PC-9 (cell line): ENCODE data around the gene DRICH1. TPM values are rescaled to one million over a fixed set of nuclear protein-coding genes. Genes with fewer than 3 reads are reported as not detected.
"Not testable (repeated sequence)": the region's sequence is repeated elsewhere in the genome, so short reads cannot be mapped to it uniquely, and the experiment has no call there.

Source experiments
- BruUV-seq: library from RNA; stranded (reverse); fragments of 400-500 nt; replicated peaks from 2 replicates; lab custom pipeline; 2021; lab: Mats Ljungman, UMichigan
- CTCF ChIA-PET: fragments of 300-600 bp; sonication (Branson Sonifier 250); formaldehyde crosslinking; loops from one replicate; lab custom pipeline; 2022; ENCODE audit warnings: antibody characterized with exemption; lab: Charles Lee
- POLR2A ChIA-PET: fragments of 300-600 bp; sonication (Branson Sonifier 250); formaldehyde crosslinking; loops from one replicate; lab custom pipeline; 2022; ENCODE audit warnings: antibody characterized with exemption; ENCODE audit not compliant: unreplicated experiment; lab: Charles Lee
- DNase-seq, 2 experiments: peaks; one replicate each; pipeline versions ENCODE4 v3.0.0 to v3.0.0-alpha.2; 2015 to 2022; ENCODE audit warnings: mixed read lengths in 1 of 2
- H2AFZ ChIP-seq: fragments of 200-600 bp; sonication (generic); 2 replicates; pipeline ENCODE4 v1.8.1; 2017; ENCODE audit warnings: antibody characterized with exemption
- H3F3A ChIP-seq: fragments of 200-600 bp; sonication (generic); 2 replicates; pipeline ENCODE4 v1.8.1; 2017; ENCODE audit warnings: antibody characterized with exemption, mild to moderate bottlenecking, low read depth; ENCODE audit not compliant: insufficient read depth
- H3K27ac ChIP-seq: fragments of 200-600 bp; sonication (generic); 2 replicates; pipeline ENCODE4 v1.6.1; 2016; ENCODE audit warnings: mixed run types
- H3K27me3 ChIP-seq: fragments of 200-600 bp; sonication (generic); 2 replicates; pipeline ENCODE4 v1.6.1; 2016; ENCODE audit warnings: low read depth, mixed run types; ENCODE audit not compliant: insufficient read depth
- H3K36me3 ChIP-seq: fragments of 200-600 bp; sonication (generic); 2 replicates; pipeline ENCODE4 v1.6.1; 2016; ENCODE audit warnings: low read depth, mixed run types
- H3K4me1 ChIP-seq: fragments of 200-600 bp; sonication (generic); replicated peaks from 2 replicates; pipeline ENCODE4 v1.6.1; 2016; ENCODE audit warnings: mixed run types; ENCODE audit not compliant: insufficient read depth
- H3K4me2 ChIP-seq: fragments of 200-600 bp; sonication (generic); 2 replicates; pipeline ENCODE4 v1.6.1; 2017; ENCODE audit warnings: mixed run types
- H3K4me3 ChIP-seq: fragments of 200-600 bp; sonication (generic); 2 replicates; pipeline ENCODE4 v1.6.1; 2016; ENCODE audit warnings: mixed run types
- H3K79me2 ChIP-seq: fragments of 200-600 bp; sonication (generic); 2 replicates; pipeline ENCODE4 v1.6.1; 2017; ENCODE audit warnings: low read depth, mixed run types
- H3K9me2 ChIP-seq: fragments of 200-600 bp; sonication (generic); 2 replicates; pipeline ENCODE4 v1.8.1; 2017; ENCODE audit warnings: mild to moderate bottlenecking; ENCODE audit not compliant: insufficient read depth
- H3K9me3 ChIP-seq: fragments of 200-600 bp; sonication (generic); 2 replicates; pipeline ENCODE4 v1.8.1; 2016; ENCODE audit warnings: low read depth; ENCODE audit not compliant: insufficient read depth
- H4K20me1 ChIP-seq: fragments of 200-600 bp; sonication (generic); 2 replicates; pipeline ENCODE4 v1.8.1; 2017; ENCODE audit not compliant: insufficient read depth
- EZH2 ChIP-seq: fragments of 200-600 bp; sonication (generic); IDR thresholded peaks from 2 replicates; pipeline ENCODE4 v1.8.0; 2017; ENCODE audit warnings: antibody characterized with exemption, low read depth
- intact Hi-C: fragments of 100-400 bp; cut with micrococcal nuclease; formaldehyde crosslinking; loops from one replicate; pipeline ENCODE4 v1.10.0; 2022; ENCODE audit not compliant: unreplicated experiment
- total RNA-seq: library from RNA; stranded (reverse); gene quantifications from 2 replicates; pipeline ENCODE4 v1.2.3, GENCODE V29; 2021
- TF ChIP-seq, protein P1 (sequence below): fragments of 200-600 bp; sonication (generic); conservative IDR thresholded peaks from 2 replicates; pipeline ENCODE4 v1.6.1; 2017; ENCODE audit warnings: mixed run types, antibody characterized with exemption, mild to moderate bottlenecking, moderate library complexity

DRICH1 gene
- total RNA-seq, 1 experiment from 2014 or later: 0.57 TPM

DNA sequence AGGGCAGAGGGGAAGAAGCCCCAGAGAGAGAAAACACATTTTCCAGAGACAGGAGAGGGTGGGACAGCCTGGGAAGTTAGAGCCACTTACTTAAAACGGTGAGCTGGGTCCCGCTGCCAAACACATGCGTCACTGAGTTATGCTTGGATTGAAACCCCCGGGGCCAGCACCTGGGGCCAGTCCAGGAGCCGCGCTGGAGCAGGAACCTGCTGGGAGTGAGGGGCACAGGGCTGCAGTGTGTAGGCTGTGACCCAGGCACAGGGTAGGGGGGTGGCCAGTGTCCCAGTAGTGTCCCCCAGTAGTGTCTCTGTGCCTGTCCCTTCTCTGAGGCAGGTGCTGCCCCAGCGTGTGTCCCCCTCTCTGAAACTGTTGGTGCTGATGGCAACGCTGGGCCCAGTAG, 57.2 kb downstream of the DRICH1 start:
- TF ChIP-seq, protein P1, sequence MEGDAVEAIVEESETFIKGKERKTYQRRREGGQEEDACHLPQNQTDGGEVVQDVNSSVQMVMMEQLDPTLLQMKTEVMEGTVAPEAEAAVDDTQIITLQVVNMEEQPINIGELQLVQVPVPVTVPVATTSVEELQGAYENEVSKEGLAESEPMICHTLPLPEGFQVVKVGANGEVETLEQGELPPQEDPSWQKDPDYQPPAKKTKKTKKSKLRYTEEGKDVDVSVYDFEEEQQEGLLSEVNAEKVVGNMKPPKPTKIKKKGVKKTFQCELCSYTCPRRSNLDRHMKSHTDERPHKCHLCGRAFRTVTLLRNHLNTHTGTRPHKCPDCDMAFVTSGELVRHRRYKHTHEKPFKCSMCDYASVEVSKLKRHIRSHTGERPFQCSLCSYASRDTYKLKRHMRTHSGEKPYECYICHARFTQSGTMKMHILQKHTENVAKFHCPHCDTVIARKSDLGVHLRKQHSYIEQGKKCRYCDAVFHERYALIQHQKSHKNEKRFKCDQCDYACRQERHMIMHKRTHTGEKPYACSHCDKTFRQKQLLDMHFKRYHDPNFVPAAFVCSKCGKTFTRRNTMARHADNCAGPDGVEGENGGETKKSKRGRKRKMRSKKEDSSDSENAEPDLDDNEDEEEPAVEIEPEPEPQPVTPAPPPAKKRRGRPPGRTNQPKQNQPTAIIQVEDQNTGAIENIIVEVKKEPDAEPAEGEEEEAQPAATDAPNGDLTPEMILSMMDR: no peak
- TF ChIP-seq EZH2: no peak
- intact Hi-C loops: no loop called here
- CTCF ChIA-PET: no interaction called here

DNA sequence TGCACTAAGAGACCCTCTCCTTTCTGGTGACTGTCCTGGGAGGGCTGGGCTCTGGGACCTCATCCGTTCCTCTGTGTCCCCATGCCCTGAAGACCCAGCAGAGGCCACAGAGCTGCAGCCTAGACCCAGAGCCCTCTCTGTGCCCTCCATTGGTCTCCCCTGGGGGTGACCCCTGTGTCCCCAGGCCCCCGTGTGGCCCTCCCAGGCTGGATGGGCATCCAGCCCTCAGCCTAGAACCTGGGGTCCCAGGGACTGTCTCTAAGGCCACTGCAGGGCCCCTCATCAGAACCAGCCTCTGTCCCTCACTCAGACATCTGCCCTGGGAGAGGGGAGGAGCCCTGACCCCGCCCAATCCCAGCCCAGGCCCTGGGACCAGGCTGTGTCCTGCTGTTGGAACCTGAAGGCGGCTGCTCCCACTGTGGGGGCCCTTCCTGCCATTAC, 57.7 kb downstream of the DRICH1 start:
- H3K27ac ChIP-seq: no peak overlapping the region
- no peaks in the 10 kb centered on the region for H4K20me1 ChIP-seq
- no peaks in the 10 kb centered on the region for H3K79me2 ChIP-seq
- ChIA-PET POLR2A (no interaction called here), CTCF (no interaction called here)
- H3F3A ChIP-seq: no peaks in the 10 kb centered on the region
- TF ChIP-seq EZH2: no peak
- TF ChIP-seq, protein P1: no peak
- H3K27me3 ChIP-seq: peaks cover 67% of the 10 kb centered on the region
- intact Hi-C loops: no loop called here
- H3K4me3 ChIP-seq: no peak overlapping the region
- no peaks in the 10 kb centered on the region for H3K36me3 ChIP-seq
- BruUV-seq: no TSS peak
- no peak overlapping the region for H3K4me2 ChIP-seq
- no peak overlapping the region for H2AFZ ChIP-seq
- no peaks in the 10 kb centered on the region for H3K9me2 ChIP-seq
- no peaks in the 10 kb centered on the region for H3K4me1 ChIP-seq
- H3K9me3 ChIP-seq: no peaks in the 10 kb centered on the region
- no peak for DNase-seq

More for the DNA sequence above, 57.2 kb downstream of the DRICH1 start:
- DNase-seq: no peak
- Histone ChIP-seq H3K79me2 (no peaks in the 10 kb centered on the region), H3K27me3 (peaks cover 68% of the 10 kb centered on the region), H3F3A (no peaks in the 10 kb centered on the region), H3K4me2 (no peak overlapping the region), H3K4me1 (no peaks in the 10 kb centered on the region), H3K36me3 (no peaks in the 10 kb centered on the region), H4K20me1 (no peaks in the 10 kb centered on the region), H3K4me3 (no peak overlapping the region), H2AFZ (no peak overlapping the region), H3K9me3 (no peaks in the 10 kb centered on the region), H3K9me2 (no peaks in the 10 kb centered on the region), H3K27ac (no peak overlapping the region)
- BruUV-seq: no TSS peak
- POLR2A ChIA-PET: no interaction called here

DNA sequence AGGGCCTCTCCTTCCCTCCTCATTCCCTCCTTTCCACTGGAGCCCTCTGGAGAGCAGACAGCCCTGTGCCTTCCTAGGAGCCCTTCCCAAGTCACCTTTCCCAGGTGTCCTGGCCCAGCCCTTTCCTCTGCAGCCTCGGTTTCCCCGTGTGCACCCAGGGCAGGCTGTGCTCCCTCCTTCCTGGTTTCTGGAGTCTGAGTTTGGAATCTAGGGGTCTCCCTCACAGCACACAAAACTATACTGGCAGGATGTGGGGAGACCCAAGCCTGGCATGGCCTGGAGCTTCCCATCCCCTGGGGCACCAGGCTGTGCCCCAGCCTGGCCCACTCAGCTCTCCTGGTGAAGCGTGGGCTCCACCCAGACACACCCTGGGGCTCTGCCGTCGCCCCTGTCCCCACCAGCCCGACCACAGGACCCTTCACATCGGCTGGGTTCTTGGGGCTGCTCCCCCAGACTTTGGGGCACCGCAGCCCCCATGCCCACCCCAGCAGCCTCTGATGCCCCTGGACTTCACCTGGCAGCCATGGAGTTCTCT, 58.4 kb downstream of the DRICH1 start:
- H4K20me1 ChIP-seq, H2AFZ ChIP-seq, H3K4me1 ChIP-seq, H3K9me3 ChIP-seq, CTCF ChIA-PET, H3K36me3 ChIP-seq, H3K4me2 ChIP-seq, POLR2A ChIA-PET, H3K4me3 ChIP-seq, DNase-seq, H3K27ac ChIP-seq, BruUV-seq, H3K79me2 ChIP-seq, H3K9me2 ChIP-seq, H3F3A ChIP-seq, intact Hi-C loops: not testable (repeated sequence)
- peaks cover 66% of the 10 kb centered on the region for H3K27me3 ChIP-seq

DNA sequence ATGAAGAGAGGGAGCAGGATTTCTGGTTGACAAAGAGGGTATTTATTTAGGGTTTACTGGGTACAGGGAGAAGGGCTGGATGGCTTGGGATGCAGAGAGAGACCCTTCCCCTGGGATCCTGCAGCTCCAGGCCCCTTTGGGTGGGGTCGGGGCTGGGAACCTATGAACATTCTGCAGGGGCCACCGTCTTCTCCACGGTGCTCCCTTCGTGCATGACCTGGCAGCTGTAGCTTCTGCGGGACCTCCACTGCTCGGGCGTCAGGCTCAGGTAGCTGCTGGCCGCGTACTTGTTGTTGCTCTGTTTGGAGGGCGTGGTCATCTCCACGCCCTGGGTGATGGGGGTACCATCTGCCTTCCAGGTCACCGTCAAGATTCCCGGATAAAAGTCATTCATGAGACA, 59.0 kb downstream of the DRICH1 start:
- H3K36me3 ChIP-seq, POLR2A ChIA-PET, H3K9me2 ChIP-seq, H3K79me2 ChIP-seq, H3K4me3 ChIP-seq, BruUV-seq, DNase-seq, H3K9me3 ChIP-seq, intact Hi-C loops, H4K20me1 ChIP-seq, H2AFZ ChIP-seq, H3K4me2 ChIP-seq, H3K4me1 ChIP-seq, H3F3A ChIP-seq, H3K27ac ChIP-seq, CTCF ChIA-PET: not testable (repeated sequence)
- H3K27me3 ChIP-seq: peaks cover 62% of the 10 kb centered on the region
